K562 (cell line): ENCODE measurements around the gene STOX1. TPM values are rescaled to one million over a fixed set of nuclear protein-coding genes. Genes with fewer than 3 reads are reported as not detected.

Source experiments
- ATAC-seq: fragments of 200-7000 bp; cut with Tn5 transposase; 3 replicates; pipeline ENCODE4 v1.9.1; 2020; ENCODE audit warnings: moderate library complexity
- BruUV-seq: library from RNA; stranded (reverse); fragments of 400-500 nt; replicated peaks from 2 replicates; lab custom pipeline; 2021; lab: Mats Ljungman, UMichigan
- CTCF ChIA-PET: fragments of 300-600 bp; formaldehyde crosslinking; extraction: SDS; loops from one replicate; lab custom pipeline; 2021; ENCODE audit warnings: low intra/inter-chr PET ratio; lab: Yijun Ruan, JAX
- POLR2A ChIA-PET: fragments of 300-600, 350-650 bp; sonication (Branson Sonifier 250); formaldehyde crosslinking; extraction: SDS; loops from one replicate; lab custom pipeline; 2021; ENCODE audit warnings: antibody characterized with exemption, inconsistent platforms; lab: Yijun Ruan, JAX
- DNase-seq, 4 experiments: peaks; one replicate each; pipeline versions ENCODE4 v3.0.0 to v3.0.0-alpha.2; 2011 to 2018; ENCODE audit warnings: low spot score in 3 of 4, mixed read lengths in 3 of 4; ENCODE audit errors: extremely low read depth in 1 of 4
- FAIRE-seq: peaks from 2 replicates; lab custom pipeline; 2011; peaks lifted over from hg19 to GRCh38; lab: Jason Lieb, UNC
- H2AFZ ChIP-seq: 2 replicates; pipeline ENCODE4 v1.6.0; 2011; ENCODE audit warnings: low read depth, low read length, control low read depth, inconsistent platforms
- H3K27ac ChIP-seq: fragments of 200-600 bp; 3 replicates; pipeline ENCODE4 v1.8.0; 2011; ENCODE audit warnings: low read depth, mild to moderate bottlenecking, control low read depth, inconsistent platforms, low read length, moderate library complexity, mixed read lengths; ENCODE audit errors: extremely low read depth
- H3K27me3 ChIP-seq, 2 experiments: fragments of 300-600 bp in 1 of 2; 2 replicates in 1 of 2; 3 replicates in 1 of 2; pipeline versions ENCODE4 v1.6.0 to v1.8.0; 2011; ENCODE audit warnings: inconsistent platforms in 2 of 2, low read length in 2 of 2, mild to moderate bottlenecking in 1 of 2, mixed read lengths in 1 of 2, moderate library complexity in 1 of 2; ENCODE audit not compliant: control insufficient read depth in 2 of 2, insufficient read depth in 2 of 2
- H3K36me3 ChIP-seq: fragments of 300-600 bp; 3 replicates; pipeline ENCODE4 v1.8.0; 2011; ENCODE audit warnings: mild to moderate bottlenecking, low read length, inconsistent platforms; ENCODE audit not compliant: control insufficient read depth, insufficient read depth
- H3K4me1 ChIP-seq, 2 experiments: fragments of 200-600 bp in 1 of 2; replicated peaks in 1 of 2; 2 replicates in 1 of 2; 3 replicates in 1 of 2; pipeline versions ENCODE4 v1.5.1 to v1.8.0; 2011; ENCODE audit warnings: inconsistent platforms in 2 of 2, low read length in 2 of 2, mild to moderate bottlenecking in 1 of 2, mixed read lengths in 1 of 2, moderate library complexity in 1 of 2; ENCODE audit not compliant: control insufficient read depth in 2 of 2, insufficient read depth in 2 of 2
- H3K4me2 ChIP-seq: 2 replicates; pipeline ENCODE4 v1.6.1; 2011; ENCODE audit warnings: low read length, control low read depth, inconsistent platforms, mixed read lengths; ENCODE audit not compliant: insufficient read depth
- H3K4me3 ChIP-seq: fragments of 200-600 bp; sonication (generic), shearing (Covaris generic); 2 replicates; pipeline ENCODE4 v1.5.1; 2016; ENCODE audit warnings: control low read depth, inconsistent platforms
- H3K79me2 ChIP-seq: fragments of 200-600 bp; 3 replicates; pipeline ENCODE4 v1.8.0; 2011; ENCODE audit warnings: low read length, inconsistent platforms; ENCODE audit not compliant: control insufficient read depth, insufficient read depth
- H3K9ac ChIP-seq, 2 experiments: 2 replicates each; pipeline versions ENCODE4 v1.6.0 to v1.6.1; 2011; ENCODE audit warnings: low read depth in 2 of 2, low read length in 2 of 2, control low read depth in 1 of 2, inconsistent platforms in 1 of 2, mild to moderate bottlenecking in 1 of 2, mixed read lengths in 1 of 2; ENCODE audit not compliant: insufficient read depth in 1 of 2
- H3K9me1 ChIP-seq: one replicate; pipeline ENCODE4 v1.6.0; 2011; ENCODE audit warnings: inconsistent platforms, mild to moderate bottlenecking, low read length, moderate library complexity; ENCODE audit not compliant: control insufficient read depth, insufficient read depth
- H3K9me3 ChIP-seq: replicated peaks from 2 replicates; pipeline ENCODE4 v1.5.1; 2011; ENCODE audit warnings: low read depth, low read length, inconsistent platforms; ENCODE audit not compliant: control insufficient read depth, insufficient read depth
- H4K20me1 ChIP-seq: replicated peaks from 2 replicates; pipeline ENCODE4 v1.6.1; 2011; ENCODE audit warnings: low read length, inconsistent platforms, mixed read lengths; ENCODE audit not compliant: control insufficient read depth, insufficient read depth
- EZH2 ChIP-seq: IDR thresholded peaks from 2 replicates; pipeline ENCODE4 v1.6.1; 2012; ENCODE audit warnings: low read depth, mild to moderate bottlenecking, inconsistent platforms, low read length, borderline replicate concordance
- GATAD2B ChIP-seq: fragments of 450-650 bp; IDR thresholded peaks from 2 replicates; pipeline ENCODE4 v1.6.1; 2017; ENCODE audit warnings: mild to moderate bottlenecking, borderline replicate concordance
- HMG20B ChIP-seq: fragments of 250-450 bp; sonication (Bioruptor Pico); IDR thresholded peaks from 2 replicates; pipeline ENCODE4 v1.5.0; 2021; ENCODE audit warnings: mild to moderate bottlenecking
- KLF13 ChIP-seq: fragments of 450-650 bp; IDR thresholded peaks from 2 replicates; pipeline ENCODE4 v1.6.1; 2016; ENCODE audit warnings: missing genetic modification characterization, low read depth, mild to moderate bottlenecking, missing compliant biosample characterization, moderate library complexity, borderline replicate concordance
- MAFG ChIP-seq: fragments of 450-650 bp; conservative IDR thresholded peaks from 2 replicates; pipeline ENCODE4 v1.6.1; 2016; ENCODE audit warnings: missing genetic modification characterization, missing compliant biosample characterization
- NKRF ChIP-seq: fragments of 450-650 bp; IDR thresholded peaks from 2 replicates; pipeline ENCODE4 v1.6.1; 2016; ENCODE audit warnings: borderline replicate concordance
- RBFOX2 ChIP-seq: fragments of 200-400 bp; formaldehyde crosslinking; IDR thresholded peaks from 2 replicates; pipeline ENCODE4 v1.6.1; 2017; ENCODE audit warnings: low read depth, mild to moderate bottlenecking, low read length, moderate library complexity
- TOE1 ChIP-seq, 2 experiments: fragments of 450-650 bp in 1 of 2; sonication (generic) in 1 of 2; formaldehyde crosslinking in 1 of 2; IDR thresholded peaks; 2 replicates each; pipeline versions ENCODE4 v1.7.1 to v1.8.0; 2016 to 2022; ENCODE audit warnings: borderline replicate concordance in 2 of 2, mild to moderate bottlenecking in 2 of 2, antibody characterized with exemption in 1 of 2, inconsistent platforms in 1 of 2, low read depth in 1 of 2, missing genetic modification reagents in 1 of 2, moderate library complexity in 1 of 2
- XRCC4 ChIP-seq: IDR thresholded peaks from one replicate; pipeline ENCODE4 v1.6.1; 2011; ENCODE audit not compliant: insufficient read depth, insufficient read length; ENCODE audit errors: extremely low read depth
- WGBS: fragments of 100-300 bp; shearing (Covaris generic); methylation state at CpG from one replicate; pipeline ENCODE4 v1.1.6; 2016; ENCODE audit warnings: low coverage, mixed read lengths; ENCODE audit not compliant: insufficient coverage; ENCODE audit errors: missing lambda C conversion rate; 5-methylcytosine and 5-hydroxymethylcytosine counted together
- in situ Hi-C: fragments of 300-500 bp; cut with MboI; formaldehyde crosslinking; loops from 4 replicates; pipeline ENCODE4 v1.15.0; 2018; ENCODE audit warnings: inconsistent platforms, mixed read lengths
- intact Hi-C: fragments of 100-400 bp; cut with micrococcal nuclease; formaldehyde crosslinking; loops from 2 replicates; pipeline ENCODE4 v1.14.2; 2022
- polyA plus RNA-seq, 8 experiments: library from polyadenylated mRNA; depleted of rRNA in 4 of 8; stranded (reverse) in 5 of 8; unstranded in 3 of 8; fragments of >200 nt; fragmentation: Nextera tagmentation in 2 of 8; fragmentation: Illumina TruSeq in 1 of 8; extraction: Ambion mirVana in 2 of 8; extraction: Trizol in 1 of 8; gene quantifications; 2 replicates each; pipeline versions ENCODE4 v1.2.1 to v1.2.3, GENCODE V29; 2011 to 2014; ENCODE audit warnings: inconsistent platforms in 1 of 8, missing spikeins in 1 of 8
- total RNA-seq, 7 experiments: library from RNA; depleted of rRNA in 6 of 7; stranded (reverse); fragments of >200 nt in 6 of 7; fragmentation: Illumina TruSeq in 2 of 7; extraction: Trizol in 2 of 7; gene quantifications; 2 replicates each; pipeline versions ENCODE4 v1.2.1 to v1.2.3, GENCODE V29; 2011 to 2021; ENCODE audit warnings: low replicate concordance in 1 of 7
- TF ChIP-seq, protein P1 (sequence below): sonication (generic); formaldehyde crosslinking; IDR thresholded peaks from 2 replicates; pipeline ENCODE4 v1.8.1; 2023; ENCODE audit warnings: mild to moderate bottlenecking, missing genetic modification reagents
- TF ChIP-seq, protein P2 (sequence below), 2 experiments: fragments of 450-650 bp; IDR thresholded peaks; 2 replicates each; pipeline ENCODE4 v1.6.1; 2018; ENCODE audit warnings: mild to moderate bottlenecking in 2 of 2, low read depth in 1 of 2; ENCODE audit not compliant: partially characterized antibody in 2 of 2
- TF ChIP-seq, protein P3 (sequence below): fragments of 250-450 bp; sonication (Bioruptor Pico); IDR thresholded peaks from 2 replicates; pipeline ENCODE4 v1.4.0; 2020

Gene STOX1
- total and polyA plus RNA-seq, 9 of the 15 experiments (the other 6 are each of a cell fraction or from before 2014, with no cell fraction given), result 0.09 to 0.87 (median 0.29) TPM

- in situ Hi-C loops, result loop anchor here (10.0 kb wide), 1 partner anchor 1958 kb away; no protein-coding TSS in a partner anchor
- Histone ChIP-seq H3K27me3 (no peaks in the 10 kb centered on the region), H3K9me1 (no peaks in the 10 kb centered on the region), H3K4me2 (no peak overlapping the region), H4K20me1 (no peaks in the 10 kb centered on the region), H3K9ac (no peak overlapping the region), H2AFZ (no peak overlapping the region), H3K36me3 (peaks cover 41% of the 10 kb centered on the region), H3K4me1 (peaks cover 3 to 5% of the 10 kb centered on the region in 2 experiments; a peak in 2 of 5 replicates), H3K9me3 (no peaks in the 10 kb centered on the region), H3K27ac (no peak overlapping the region), H3K79me2 (no peaks in the 10 kb centered on the region), H3K4me3 (no peak overlapping the region)
- BruUV-seq, result no TSS peak
- ATAC-seq, result no peak
- intact Hi-C loops, result no loop called here
- no peak for DNase-seq
- 61% methylated on average over 3 of the region's 3 CpGs for WGBS
- POLR2A ChIA-PET, result interaction anchor here (0.6 to 0.8 kb wide), 3 partner anchors 11 to 726 kb away, joined by 3 to 5 read pairs (median 3); no protein-coding TSS in a partner anchor
- CTCF ChIA-PET, result interaction anchor here (0.6 kb wide), 1 partner anchor 19 kb away, joined by 6 read pairs; no protein-coding TSS in a partner anchor
- no peak for FAIRE-seq
- TF ChIP-seq HMG20B (CRISPR knock-in tag), result no peak
- no peak for TF ChIP-seq GATAD2B
- no peak for TF ChIP-seq NKRF
- TF ChIP-seq RBFOX2, result no peak
- TF ChIP-seq TOE1 (IDR thresholded peaks at IDR 0.05; ENCODE audit: borderline replicate concordance), result no peak
- TF ChIP-seq TOE1 (CRISPR knock-in tag; IDR thresholded peaks at IDR 0.05; ENCODE audit: borderline replicate concordance, low read depth), result no peak
- no peak for TF ChIP-seq EZH2
- no peak for TF ChIP-seq XRCC4
- TF ChIP-seq, protein P1, sequence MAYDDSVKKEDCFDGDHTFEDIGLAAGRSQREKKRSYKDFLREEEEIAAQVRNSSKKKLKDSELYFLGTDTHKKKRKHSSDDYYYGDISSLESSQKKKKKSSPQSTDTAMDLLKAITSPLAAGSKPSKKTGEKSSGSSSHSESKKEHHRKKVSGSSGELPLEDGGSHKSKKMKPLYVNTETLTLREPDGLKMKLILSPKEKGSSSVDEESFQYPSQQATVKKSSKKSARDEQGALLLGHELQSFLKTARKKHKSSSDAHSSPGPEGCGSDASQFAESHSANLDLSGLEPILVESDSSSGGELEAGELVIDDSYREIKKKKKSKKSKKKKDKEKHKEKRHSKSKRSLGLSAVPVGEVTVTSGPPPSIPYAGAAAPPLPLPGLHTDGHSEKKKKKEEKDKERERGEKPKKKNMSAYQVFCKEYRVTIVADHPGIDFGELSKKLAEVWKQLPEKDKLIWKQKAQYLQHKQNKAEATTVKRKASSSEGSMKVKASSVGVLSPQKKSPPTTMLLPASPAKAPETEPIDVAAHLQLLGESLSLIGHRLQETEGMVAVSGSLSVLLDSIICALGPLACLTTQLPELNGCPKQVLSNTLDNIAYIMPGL, result no peak
- no peak for TF ChIP-seq MAFG (tag)
- TF ChIP-seq, protein P2, sequence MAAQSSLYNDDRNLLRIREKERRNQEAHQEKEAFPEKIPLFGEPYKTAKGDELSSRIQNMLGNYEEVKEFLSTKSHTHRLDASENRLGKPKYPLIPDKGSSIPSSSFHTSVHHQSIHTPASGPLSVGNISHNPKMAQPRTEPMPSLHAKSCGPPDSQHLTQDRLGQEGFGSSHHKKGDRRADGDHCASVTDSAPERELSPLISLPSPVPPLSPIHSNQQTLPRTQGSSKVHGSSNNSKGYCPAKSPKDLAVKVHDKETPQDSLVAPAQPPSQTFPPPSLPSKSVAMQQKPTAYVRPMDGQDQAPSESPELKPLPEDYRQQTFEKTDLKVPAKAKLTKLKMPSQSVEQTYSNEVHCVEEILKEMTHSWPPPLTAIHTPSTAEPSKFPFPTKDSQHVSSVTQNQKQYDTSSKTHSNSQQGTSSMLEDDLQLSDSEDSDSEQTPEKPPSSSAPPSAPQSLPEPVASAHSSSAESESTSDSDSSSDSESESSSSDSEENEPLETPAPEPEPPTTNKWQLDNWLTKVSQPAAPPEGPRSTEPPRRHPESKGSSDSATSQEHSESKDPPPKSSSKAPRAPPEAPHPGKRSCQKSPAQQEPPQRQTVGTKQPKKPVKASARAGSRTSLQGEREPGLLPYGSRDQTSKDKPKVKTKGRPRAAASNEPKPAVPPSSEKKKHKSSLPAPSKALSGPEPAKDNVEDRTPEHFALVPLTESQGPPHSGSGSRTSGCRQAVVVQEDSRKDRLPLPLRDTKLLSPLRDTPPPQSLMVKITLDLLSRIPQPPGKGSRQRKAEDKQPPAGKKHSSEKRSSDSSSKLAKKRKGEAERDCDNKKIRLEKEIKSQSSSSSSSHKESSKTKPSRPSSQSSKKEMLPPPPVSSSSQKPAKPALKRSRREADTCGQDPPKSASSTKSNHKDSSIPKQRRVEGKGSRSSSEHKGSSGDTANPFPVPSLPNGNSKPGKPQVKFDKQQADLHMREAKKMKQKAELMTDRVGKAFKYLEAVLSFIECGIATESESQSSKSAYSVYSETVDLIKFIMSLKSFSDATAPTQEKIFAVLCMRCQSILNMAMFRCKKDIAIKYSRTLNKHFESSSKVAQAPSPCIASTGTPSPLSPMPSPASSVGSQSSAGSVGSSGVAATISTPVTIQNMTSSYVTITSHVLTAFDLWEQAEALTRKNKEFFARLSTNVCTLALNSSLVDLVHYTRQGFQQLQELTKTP (IDR thresholded peaks at IDR 0.05; ENCODE audit: low read depth in 1 of 2, partially characterized antibody in 2 of 2), result no peak
- TF ChIP-seq KLF13 (tag), result no peak
- TF ChIP-seq, protein P3, sequence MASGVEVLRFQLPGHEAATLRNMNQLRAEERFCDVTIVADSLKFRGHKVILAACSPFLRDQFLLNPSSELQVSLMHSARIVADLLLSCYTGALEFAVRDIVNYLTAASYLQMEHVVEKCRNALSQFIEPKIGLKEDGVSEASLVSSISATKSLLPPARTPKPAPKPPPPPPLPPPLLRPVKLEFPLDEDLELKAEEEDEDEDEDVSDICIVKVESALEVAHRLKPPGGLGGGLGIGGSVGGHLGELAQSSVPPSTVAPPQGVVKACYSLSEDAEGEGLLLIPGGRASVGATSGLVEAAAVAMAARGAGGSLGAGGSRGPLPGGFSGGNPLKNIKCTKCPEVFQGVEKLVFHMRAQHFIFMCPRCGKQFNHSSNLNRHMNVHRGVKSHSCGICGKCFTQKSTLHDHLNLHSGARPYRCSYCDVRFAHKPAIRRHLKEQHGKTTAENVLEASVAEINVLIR (CRISPR knock-in tag), result no peak
Observed at GRCh38 chr10:68796605-68797004, 30.7 kb upstream of the STOX1 start.
